ENCODE data around the gene FOXF2.

The FOXF2 gene

GRCh38 chr6:1406306-1407072, 17.1 kb downstream of the FOXF2 start:
- TF ChIP-seq, protein P1, sequence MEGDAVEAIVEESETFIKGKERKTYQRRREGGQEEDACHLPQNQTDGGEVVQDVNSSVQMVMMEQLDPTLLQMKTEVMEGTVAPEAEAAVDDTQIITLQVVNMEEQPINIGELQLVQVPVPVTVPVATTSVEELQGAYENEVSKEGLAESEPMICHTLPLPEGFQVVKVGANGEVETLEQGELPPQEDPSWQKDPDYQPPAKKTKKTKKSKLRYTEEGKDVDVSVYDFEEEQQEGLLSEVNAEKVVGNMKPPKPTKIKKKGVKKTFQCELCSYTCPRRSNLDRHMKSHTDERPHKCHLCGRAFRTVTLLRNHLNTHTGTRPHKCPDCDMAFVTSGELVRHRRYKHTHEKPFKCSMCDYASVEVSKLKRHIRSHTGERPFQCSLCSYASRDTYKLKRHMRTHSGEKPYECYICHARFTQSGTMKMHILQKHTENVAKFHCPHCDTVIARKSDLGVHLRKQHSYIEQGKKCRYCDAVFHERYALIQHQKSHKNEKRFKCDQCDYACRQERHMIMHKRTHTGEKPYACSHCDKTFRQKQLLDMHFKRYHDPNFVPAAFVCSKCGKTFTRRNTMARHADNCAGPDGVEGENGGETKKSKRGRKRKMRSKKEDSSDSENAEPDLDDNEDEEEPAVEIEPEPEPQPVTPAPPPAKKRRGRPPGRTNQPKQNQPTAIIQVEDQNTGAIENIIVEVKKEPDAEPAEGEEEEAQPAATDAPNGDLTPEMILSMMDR (IDR thresholded peaks at IDR 0.05; ENCODE audit: borderline replicate concordance, control extremely low read depth, extremely low read depth, insufficient read depth, missing control alignments): no peak
- in situ Hi-C loops (cut with MboI; ENCODE audit: low sequenced_read_pairs, unreplicated experiment): no loop called here
- DNase-seq (ENCODE audit: low spot score): no peak

- DNase-seq (ENCODE audit: low spot score): no peak
- TF ChIP-seq, protein P1 (IDR thresholded peaks at IDR 0.05; ENCODE audit: borderline replicate concordance, control extremely low read depth, extremely low read depth, insufficient read depth, missing control alignments): no peak
- in situ Hi-C loops (cut with MboI; ENCODE audit: low sequenced_read_pairs, unreplicated experiment): no loop called here
Observed at GRCh38 chr6:1407499-1407990, 18.2 kb downstream of the FOXF2 start.

DNA sequence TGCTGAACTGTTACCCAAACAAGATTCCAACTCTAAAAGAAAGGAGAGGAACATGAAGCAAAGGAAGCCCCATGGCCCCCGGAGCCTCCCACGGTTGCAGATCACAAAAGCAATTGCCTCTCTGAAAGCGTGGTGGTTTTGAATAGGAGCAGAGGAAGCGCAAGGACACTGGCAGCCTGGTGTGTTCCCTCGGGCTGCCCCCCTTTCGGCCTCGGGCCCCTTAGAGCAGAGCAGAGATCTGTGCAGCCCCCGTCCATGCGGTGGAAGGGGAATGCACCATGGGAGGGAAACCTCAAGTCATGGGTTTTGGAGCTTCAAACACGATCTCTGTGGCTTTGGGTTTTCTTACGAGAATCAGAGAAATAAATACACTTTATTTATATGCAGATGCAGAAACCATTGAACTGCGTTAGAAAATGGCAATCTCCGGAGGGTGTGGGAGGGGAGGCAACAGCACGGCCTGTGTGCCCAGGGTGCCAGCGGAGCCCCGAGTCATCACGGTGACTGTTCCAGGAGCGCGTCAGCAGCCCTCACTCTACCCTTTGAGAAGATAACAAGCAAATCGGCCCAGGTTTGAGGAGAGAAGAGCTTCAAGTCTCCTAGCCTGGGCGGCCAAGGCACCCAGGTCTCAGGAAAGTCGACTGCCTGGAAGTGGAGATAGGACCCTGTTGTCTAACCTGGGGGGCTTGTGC, 20.5 kb downstream of the FOXF2 start:
- in situ Hi-C loops (cut with MboI; ENCODE audit: low sequenced_read_pairs, unreplicated experiment): no loop called here
- TF ChIP-seq, protein P1 (IDR thresholded peaks at IDR 0.05; ENCODE audit: borderline replicate concordance, control extremely low read depth, extremely low read depth, insufficient read depth, missing control alignments): no peak
- no peak for DNase-seq (ENCODE audit: low spot score)

- TF ChIP-seq, protein P1 (IDR thresholded peaks at IDR 0.05; ENCODE audit: borderline replicate concordance, control extremely low read depth, extremely low read depth, insufficient read depth, missing control alignments): no peak
- in situ Hi-C loops (cut with MboI; ENCODE audit: low sequenced_read_pairs, unreplicated experiment): no loop called here
- no peak for DNase-seq (ENCODE audit: low spot score)
Observed at GRCh38 chr6:1412901-1413300, 23.5 kb downstream of the FOXF2 start.

GRCh38 chr6:1415416-1416063, 26.2 kb downstream of the FOXF2 start:
- DNase-seq (ENCODE audit: low spot score): no peak
- in situ Hi-C loops (cut with MboI; ENCODE audit: low sequenced_read_pairs, unreplicated experiment): no loop called here
- TF ChIP-seq, protein P1 (IDR thresholded peaks at IDR 0.05; ENCODE audit: borderline replicate concordance, control extremely low read depth, extremely low read depth, insufficient read depth, missing control alignments): no peak

DNA sequence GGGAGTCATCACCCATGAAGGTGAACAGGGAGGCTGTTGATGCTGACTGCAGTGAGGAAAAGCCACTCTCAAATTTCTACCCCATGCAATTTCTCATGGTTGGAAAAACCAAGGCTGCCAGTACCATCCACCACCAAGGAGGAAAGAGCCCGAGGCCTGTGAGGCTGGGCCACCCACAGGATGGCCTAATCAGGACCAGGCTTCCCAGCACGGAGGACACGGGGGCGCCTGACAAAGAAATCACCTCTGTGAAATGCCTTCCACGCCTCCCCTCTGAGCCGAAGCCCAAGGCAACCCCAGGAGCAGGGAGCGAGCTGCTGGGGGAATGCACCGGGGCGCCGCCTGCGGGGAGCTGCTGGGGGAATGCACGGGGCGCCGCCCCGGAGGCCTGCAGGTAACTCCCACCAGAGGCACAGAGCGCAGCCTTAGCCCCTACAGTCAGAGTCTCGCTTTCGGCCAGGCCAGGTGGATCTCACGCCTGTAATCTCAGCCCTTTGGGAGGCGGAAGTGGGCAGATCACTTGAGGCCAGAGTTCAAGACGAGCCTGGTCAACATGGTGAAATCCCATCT, 26.9 kb downstream of the FOXF2 start:
- TF ChIP-seq, protein P1 (IDR thresholded peaks at IDR 0.05; ENCODE audit: borderline replicate concordance, control extremely low read depth, extremely low read depth, insufficient read depth, missing control alignments): no peak
- no peak for DNase-seq (ENCODE audit: low spot score)
- in situ Hi-C loops (cut with MboI; ENCODE audit: low sequenced_read_pairs, unreplicated experiment): no loop called here
